CD4-positive, alpha-beta T cell (primary cell): Measurements from ENCODE around the gene SNX11. TPM values are rescaled to one million over a fixed set of nuclear protein-coding genes. Genes with fewer than 3 reads are reported as not detected.

Experiments
- ATAC-seq: fragments of 200-7000 bp; cut with Tn5 transposase; one replicate; pipeline ENCODE4 v1.10.0; 2022; ENCODE audit warnings: mild to moderate bottlenecking; ENCODE audit not compliant: poor library complexity
- CTCF ChIA-PET: fragments of 350-600 bp; sonication (Branson Sonifier 250); formaldehyde crosslinking; loops from one replicate; lab custom pipeline; 2021; ENCODE audit warnings: antibody characterized with exemption, inconsistent platforms; lab: Charles Lee
- POLR2A ChIA-PET: fragments of 350-600 bp; sonication (Branson Sonifier 250); formaldehyde crosslinking; loops from one replicate; lab custom pipeline; 2021; ENCODE audit warnings: antibody characterized with exemption, inconsistent platforms; lab: Charles Lee
- DNase-seq, 14 experiments: peaks; one replicate each; pipeline ENCODE4 v3.0.0-alpha.2; 2013 to 2020; ENCODE audit warnings: mixed read lengths in 2 of 14
- H3K27ac ChIP-seq, 2 donors: one replicate each; pipeline versions ENCODE4 v1.5.1 to v1.7.0; 2013; ENCODE audit warnings: low read length in 2 of 2, low read depth in 1 of 2, mild to moderate bottlenecking in 1 of 2
- H3K27me3 ChIP-seq, 2 experiments: 1 replicate in 1 of 2; 2 replicates in 1 of 2; pipeline versions ENCODE4 v1.6.1 to v1.7.0; 2013; ENCODE audit warnings: low read length in 2 of 2, control low read depth in 1 of 2, mild to moderate bottlenecking in 1 of 2, moderate library complexity in 1 of 2; ENCODE audit not compliant: insufficient read depth in 2 of 2, control insufficient read depth in 1 of 2
- H3K36me3 ChIP-seq: one replicate; pipeline ENCODE4 v1.6.1; 2013; ENCODE audit warnings: low read length, control low read depth; ENCODE audit not compliant: insufficient read depth
- H3K4me1 ChIP-seq: one replicate; pipeline ENCODE4 v1.6.1; 2013; ENCODE audit warnings: low read length, control low read depth; ENCODE audit not compliant: insufficient read depth
- H3K4me3 ChIP-seq: one replicate; pipeline ENCODE4 v1.5.1; 2013; ENCODE audit warnings: mild to moderate bottlenecking, low read length, moderate library complexity
- H3K9me3 ChIP-seq, 2 experiments: 1 replicate in 1 of 2; 2 replicates in 1 of 2; pipeline versions ENCODE4 v1.6.1 to v1.7.0; 2013; ENCODE audit warnings: low read length in 2 of 2, mild to moderate bottlenecking in 2 of 2, control low read depth in 1 of 2, moderate library complexity in 1 of 2; ENCODE audit not compliant: control insufficient read depth in 1 of 2, insufficient read depth in 1 of 2
- H3K27ac Mint-ChIP-seq: one replicate; pipeline ENCODE4 v1.8.0; 2020; ENCODE audit warnings: mixed read lengths
- H3K27me3 Mint-ChIP-seq: one replicate; pipeline ENCODE4 v1.8.0; 2021; ENCODE audit warnings: mixed read lengths
- H3K36me3 Mint-ChIP-seq: one replicate; pipeline ENCODE4 v1.8.0; 2021; ENCODE audit warnings: low read depth, mixed read lengths
- H3K4me1 Mint-ChIP-seq: one replicate; pipeline ENCODE4 v1.8.0; 2021; ENCODE audit warnings: low read depth, mixed read lengths
- H3K4me3 Mint-ChIP-seq: one replicate; pipeline ENCODE4 v1.8.0; 2020; ENCODE audit warnings: mild to moderate bottlenecking, mixed read lengths
- H3K9me3 Mint-ChIP-seq: one replicate; pipeline ENCODE4 v1.8.0; 2020; ENCODE audit warnings: mixed read lengths
- CTCF ChIP-seq: fragments of 200-600 bp; IDR thresholded peaks from one replicate; pipeline ENCODE4 v1.8.0; 2022; ENCODE audit warnings: antibody characterized with exemption, mild to moderate bottlenecking
- intact Hi-C, 2 experiments: fragments of 100-400 bp; cut with DNase I in 1 of 2; cut with micrococcal nuclease in 1 of 2; formaldehyde crosslinking; loops; one replicate each; pipeline versions ENCODE4 v1.15.1 to v1.9.0; 2023 to 2025; cut with DNase I, micrococcal nuclease
- total RNA-seq, 174 experiments: library from RNA in 2 of 174; stranded (reverse) in 2 of 174; gene quantifications; one replicate each; pipeline ENCODE4 v1.2.3 and lab custom pipeline; 2021 to 2026

The SNX11 gene
- total RNA-seq, 2 experiments from 2014 or later, result 6.8 to 8.7 TPM

DNA sequence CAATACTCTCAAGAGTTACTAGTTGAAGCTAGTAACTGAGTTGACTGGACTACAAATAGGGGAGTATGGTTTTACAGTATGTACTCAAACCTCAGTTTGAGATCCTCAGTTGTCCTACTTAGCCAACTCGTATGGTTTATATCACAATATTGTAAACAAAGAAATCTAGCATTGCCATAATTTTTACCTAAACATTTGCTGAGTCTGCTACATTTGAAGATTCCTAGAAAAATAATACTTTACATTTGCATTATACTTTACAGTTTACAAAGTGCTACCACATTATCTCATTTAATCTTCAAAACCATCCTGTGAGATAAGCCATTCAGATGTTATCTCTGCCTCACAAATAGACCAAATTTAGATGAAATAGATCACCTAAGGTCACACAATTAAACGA is 22.6 kb upstream of the SNX11 start:
- intact Hi-C loops, result loop anchor here in 1 of 2 experiments (5.0 kb wide), 1 partner anchor 507 kb away; the partner anchor contains the start of genes HOXB3 and HOXB5
- CTCF ChIA-PET, result no interaction called here
- POLR2A ChIA-PET, result interaction anchor here (1.2 kb wide), 1 partner anchor 13 kb away, joined by 4 read pairs; no protein-coding TSS in a partner anchor
- Mint-ChIP-seq H3K4me3 (no peak overlapping the region), H3K4me1 (peaks cover 10% of the 10 kb centered on the region), H3K9me3 (no peaks in the 10 kb centered on the region), H3K36me3 (no peaks in the 10 kb centered on the region), H3K27ac (no peak overlapping the region), H3K27me3 (no peaks in the 10 kb centered on the region)
- Histone ChIP-seq H3K27me3 (no peaks in the 10 kb centered on the region), H3K4me3 (no peak overlapping the region), H3K27ac (no peak overlapping the region), H3K36me3 (no peaks in the 10 kb centered on the region), H3K9me3 (no peaks in the 10 kb centered on the region), H3K4me1 (no peaks in the 10 kb centered on the region)
- ATAC-seq (no peak), DNase-seq (no peak)
- TF ChIP-seq CTCF, result no peak

GRCh38 chr17:48093341-48094045 is 14.1 kb upstream of the SNX11 start:
- no peak for DNase-seq
- no peaks in the 10 kb centered on the region for H3K9me3 Mint-ChIP-seq
- POLR2A ChIA-PET, result no interaction called here
- intact Hi-C loops, result no loop called here
- no peak for TF ChIP-seq CTCF
- ATAC-seq, result no peak
- peaks cover 7% of the 10 kb centered on the region for H3K36me3 Mint-ChIP-seq
- Histone ChIP-seq H3K36me3 (peaks cover 13% of the 10 kb centered on the region), H3K4me1 (no peaks in the 10 kb centered on the region), H3K9me3 (no peaks in the 10 kb centered on the region), H3K27ac (no peak overlapping the region), H3K27me3 (no peaks in the 10 kb centered on the region), H3K4me3 (no peak overlapping the region)
- CTCF ChIA-PET, result interaction anchor here (1.7 kb wide), 1 partner anchor 15 kb away, joined by 4 read pairs; no protein-coding TSS in a partner anchor
- H3K27ac Mint-ChIP-seq, result no peak overlapping the region
- peaks cover 7% of the 10 kb centered on the region for H3K4me1 Mint-ChIP-seq
- no peaks in the 10 kb centered on the region for H3K27me3 Mint-ChIP-seq
- no peak overlapping the region for H3K4me3 Mint-ChIP-seq

- POLR2A ChIA-PET, result no interaction called here
- intact Hi-C loops, result no loop called here
- ATAC-seq (no peak), DNase-seq (no peak)
- CTCF ChIA-PET, result no interaction called here
- Histone ChIP-seq H3K4me1 (peaks cover 5% of the 10 kb centered on the region), H3K36me3 (peaks cover 13% of the 10 kb centered on the region), H3K4me3 (no peak overlapping the region), H3K9me3 (no peaks in the 10 kb centered on the region), H3K27ac (no peak overlapping the region), H3K27me3 (no peaks in the 10 kb centered on the region)
- Mint-ChIP-seq H3K4me3 (no peak overlapping the region), H3K27me3 (no peaks in the 10 kb centered on the region), H3K36me3 (peaks cover 7% of the 10 kb centered on the region), H3K9me3 (no peaks in the 10 kb centered on the region), H3K4me1 (peaks cover 15% of the 10 kb centered on the region), H3K27ac (no peak overlapping the region)
- no peak for TF ChIP-seq CTCF
Observed at GRCh38 chr17:48095611-48096010, 12.0 kb upstream of the SNX11 start.
